Endothelial cell of umbilical vein (primary cell): Measurements from ENCODE around the gene PRRC2B.

Source experiments
- POLR2A ChIP-seq: IDR thresholded peaks from 2 replicates; pipeline ENCODE4 v1.6.1; 2012; ENCODE audit warnings: low read depth, mild to moderate bottlenecking, control low read depth, low read length
- POLR2AphosphoS5 ChIP-seq: IDR thresholded peaks from 2 replicates; pipeline ENCODE4 v1.6.1; 2012; ENCODE audit warnings: low read depth, mild to moderate bottlenecking, control low read depth, low read length, moderate library complexity; ENCODE audit not compliant: insufficient read depth
- TF ChIP-seq, protein P1 (sequence below), 2 donors: IDR thresholded peaks; 1 replicate in 1 of 2; 2 replicates in 1 of 2; pipeline ENCODE4 v1.5.1; 2011; ENCODE audit warnings: low read length in 2 of 2, mild to moderate bottlenecking in 2 of 2, moderate library complexity in 2 of 2, control low read depth in 1 of 2, inconsistent platforms in 1 of 2, low read depth in 1 of 2; ENCODE audit not compliant: insufficient read depth in 1 of 2; ENCODE audit errors: extremely low read depth in 1 of 2

DNA sequence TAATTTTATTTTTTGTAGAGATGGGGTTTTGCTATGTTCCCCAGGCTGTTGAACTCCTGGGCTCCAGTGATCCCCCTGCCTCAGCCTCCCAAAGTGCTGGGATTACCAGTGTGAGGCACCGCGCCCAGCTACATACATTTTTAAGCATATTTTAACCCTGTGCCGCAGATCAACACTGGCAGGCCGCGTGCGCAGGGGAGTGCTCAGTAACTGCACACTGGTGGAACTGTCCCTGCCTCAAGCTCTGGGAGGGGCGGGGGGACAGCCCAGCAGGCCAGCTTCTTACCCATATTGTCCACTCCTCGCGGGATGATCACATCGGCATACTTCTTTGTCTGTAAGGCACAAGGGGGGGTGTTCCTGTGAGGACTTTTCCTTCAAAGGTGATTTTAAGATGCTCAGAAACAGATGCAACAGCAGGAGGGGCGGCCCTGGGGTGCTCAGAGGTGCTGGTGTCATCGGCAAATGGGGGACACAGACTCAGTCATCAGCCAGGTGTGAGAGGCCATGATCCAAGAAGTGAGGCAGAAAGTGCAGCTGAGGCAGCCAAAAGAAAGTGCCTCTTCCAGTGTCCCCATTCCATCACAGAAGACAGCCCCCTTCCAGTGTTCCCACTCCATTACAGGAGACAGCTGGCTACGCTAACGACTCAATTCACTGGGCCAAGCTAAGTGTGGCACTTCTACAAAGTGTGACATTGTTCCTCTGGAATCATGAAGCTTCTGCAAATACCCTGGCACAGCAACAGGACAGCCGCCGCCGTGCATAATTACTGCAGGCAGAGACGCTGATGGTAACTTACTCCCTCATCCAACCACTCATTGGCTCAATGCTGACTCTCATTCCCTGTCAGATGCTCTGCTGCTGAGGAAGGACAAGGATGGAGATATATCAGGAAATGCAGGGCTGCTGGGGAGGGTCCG is 132.0 kb downstream of the PRRC2B start:
- TF ChIP-seq POLR2A, result no peak
- TF ChIP-seq, protein P1, sequence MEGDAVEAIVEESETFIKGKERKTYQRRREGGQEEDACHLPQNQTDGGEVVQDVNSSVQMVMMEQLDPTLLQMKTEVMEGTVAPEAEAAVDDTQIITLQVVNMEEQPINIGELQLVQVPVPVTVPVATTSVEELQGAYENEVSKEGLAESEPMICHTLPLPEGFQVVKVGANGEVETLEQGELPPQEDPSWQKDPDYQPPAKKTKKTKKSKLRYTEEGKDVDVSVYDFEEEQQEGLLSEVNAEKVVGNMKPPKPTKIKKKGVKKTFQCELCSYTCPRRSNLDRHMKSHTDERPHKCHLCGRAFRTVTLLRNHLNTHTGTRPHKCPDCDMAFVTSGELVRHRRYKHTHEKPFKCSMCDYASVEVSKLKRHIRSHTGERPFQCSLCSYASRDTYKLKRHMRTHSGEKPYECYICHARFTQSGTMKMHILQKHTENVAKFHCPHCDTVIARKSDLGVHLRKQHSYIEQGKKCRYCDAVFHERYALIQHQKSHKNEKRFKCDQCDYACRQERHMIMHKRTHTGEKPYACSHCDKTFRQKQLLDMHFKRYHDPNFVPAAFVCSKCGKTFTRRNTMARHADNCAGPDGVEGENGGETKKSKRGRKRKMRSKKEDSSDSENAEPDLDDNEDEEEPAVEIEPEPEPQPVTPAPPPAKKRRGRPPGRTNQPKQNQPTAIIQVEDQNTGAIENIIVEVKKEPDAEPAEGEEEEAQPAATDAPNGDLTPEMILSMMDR (IDR thresholded peaks at IDR 0.05; ENCODE audit: extremely low read depth in 1 of 2, insufficient read depth in 1 of 2, low read depth in 1 of 2, low read length in 2 of 2), result no peak
- TF ChIP-seq POLR2AphosphoS5, result no peak
